IMR-90 (cell line): ENCODE results near the gene CECR2. TPM values are rescaled to one million over a fixed set of nuclear protein-coding genes. Genes with fewer than 3 reads are reported as not detected.

Experiments used
- ATAC-seq: fragments of 200-7000 bp; cut with Tn5 transposase; 2 replicates; pipeline ENCODE4 v1.9.1; 2020; ENCODE audit warnings: low read depth, mild to moderate bottlenecking, moderate library complexity
- BruUV-seq: library from RNA; stranded (reverse); fragments of 400-500 nt; replicated peaks from 2 replicates; lab custom pipeline; 2021; lab: Mats Ljungman, UMichigan
- CTCF ChIA-PET: fragments of 300-600 bp; formaldehyde crosslinking; extraction: SDS; loops from one replicate; lab custom pipeline; 2021; ENCODE audit warnings: antibody characterized with exemption; lab: Yijun Ruan, JAX
- POLR2A ChIA-PET: fragments of 300-600 bp; sonication (Branson Sonifier 250); formaldehyde crosslinking; loops from one replicate; lab custom pipeline; 2022; ENCODE audit warnings: antibody characterized with exemption; ENCODE audit not compliant: unreplicated experiment; lab: Charles Lee
- DNase-seq: peaks from one replicate; pipeline ENCODE4 v3.0.0; 2013
- H2AFZ ChIP-seq: replicated peaks from 2 replicates; pipeline ENCODE3; 2013; ENCODE audit warnings: low read length, mild to moderate bottlenecking; ENCODE audit not compliant: poor library complexity
- H2AK5ac ChIP-seq: 2 replicates; pipeline ENCODE4 v1.6.1; 2013; ENCODE audit warnings: low read depth, low read length, inconsistent platforms
- H2AK9ac ChIP-seq: replicated peaks from 2 replicates; pipeline ENCODE3; 2013; ENCODE audit warnings: mild to moderate bottlenecking, low read depth, low read length, moderate library complexity; ENCODE audit not compliant: poor library complexity
- H2BK120ac ChIP-seq: 2 replicates; pipeline ENCODE4 v1.6.1; 2013; ENCODE audit warnings: low read depth, low read length, inconsistent platforms
- H2BK15ac ChIP-seq: 3 replicates; pipeline ENCODE4 v1.6.1; 2013; ENCODE audit warnings: low read depth, low read length, inconsistent platforms
- H2BK20ac ChIP-seq: 2 replicates; pipeline ENCODE4 v1.6.1; 2013; ENCODE audit warnings: low read depth, mild to moderate bottlenecking, inconsistent platforms, low read length, moderate library complexity
- H2BK5ac ChIP-seq: 2 replicates; pipeline ENCODE4 v1.6.1; 2013; ENCODE audit warnings: mild to moderate bottlenecking, low read depth, low read length, inconsistent platforms; ENCODE audit not compliant: poor library complexity, severe bottlenecking
- H3K14ac ChIP-seq: replicated peaks from 2 replicates; pipeline ENCODE4 v1.6.1; 2013; ENCODE audit warnings: low read depth, low read length, inconsistent platforms
- H3K18ac ChIP-seq: 2 replicates; pipeline ENCODE4 v1.6.1; 2013; ENCODE audit warnings: low read depth, low read length, control low read depth
- H3K23ac ChIP-seq: 2 replicates; pipeline ENCODE4 v1.6.1; 2013; ENCODE audit warnings: low read depth, low read length, inconsistent platforms
- H3K27ac ChIP-seq: 2 replicates; pipeline ENCODE4 v1.5.1; 2013; ENCODE audit warnings: mild to moderate bottlenecking, control low read depth, low read length; ENCODE audit not compliant: insufficient read depth
- H3K27me3 ChIP-seq: 2 replicates; pipeline ENCODE4 v1.6.1; 2013; ENCODE audit warnings: low read length; ENCODE audit not compliant: control insufficient read depth, insufficient read depth
- H3K36me3 ChIP-seq: 2 replicates; pipeline ENCODE4 v1.6.1; 2013; ENCODE audit warnings: low read length, mixed read lengths; ENCODE audit not compliant: control insufficient read depth, insufficient read depth
- H3K4ac ChIP-seq: 2 replicates; pipeline ENCODE4 v1.6.1; 2013; ENCODE audit warnings: low read depth, low read length, inconsistent platforms
- H3K4me1 ChIP-seq: 2 replicates; pipeline ENCODE4 v1.6.1; 2013; ENCODE audit warnings: low read length, mixed read lengths; ENCODE audit not compliant: control insufficient read depth, insufficient read depth
- H3K4me2 ChIP-seq: 2 replicates; pipeline ENCODE4 v1.6.1; 2013; ENCODE audit warnings: low read depth, mild to moderate bottlenecking, control low read depth, low read length, moderate library complexity
- H3K4me3 ChIP-seq: 2 replicates; pipeline ENCODE4 v1.5.1; 2013; ENCODE audit warnings: low read depth, mild to moderate bottlenecking, control low read depth, low read length, moderate library complexity; ENCODE audit not compliant: insufficient read depth
- H3K56ac ChIP-seq: 2 replicates; pipeline ENCODE4 v1.6.1; 2013; ENCODE audit warnings: low read length, inconsistent platforms; ENCODE audit not compliant: insufficient read depth; ENCODE audit errors: extremely low read depth
- H3K79me1 ChIP-seq, 2 experiments: 2 replicates each; pipeline ENCODE4 v1.6.1; 2013; ENCODE audit warnings: low read length in 2 of 2, inconsistent platforms in 1 of 2, low read depth in 1 of 2
- H3K9ac ChIP-seq: 2 replicates; pipeline ENCODE4 v1.6.1; 2013; ENCODE audit warnings: low read depth, low read length, control low read depth
- H3K9me1 ChIP-seq: 2 replicates; pipeline ENCODE4 v1.6.1; 2013; ENCODE audit warnings: low read length, inconsistent platforms; ENCODE audit not compliant: insufficient read depth
- H3K9me3 ChIP-seq: 2 replicates; pipeline ENCODE4 v1.6.1; 2013; ENCODE audit warnings: low read length; ENCODE audit not compliant: control insufficient read depth, insufficient read depth
- H4K20me1 ChIP-seq: 2 replicates; pipeline ENCODE4 v1.6.1; 2013; ENCODE audit warnings: low read length, inconsistent platforms; ENCODE audit not compliant: insufficient read depth
- H4K5ac ChIP-seq: 2 replicates; pipeline ENCODE4 v1.6.1; 2013; ENCODE audit warnings: mild to moderate bottlenecking, low read depth, low read length, control low read depth
- H4K8ac ChIP-seq, 2 experiments: 2 replicates each; pipeline ENCODE4 v1.6.1; 2013; ENCODE audit warnings: low read depth in 2 of 2, low read length in 2 of 2, control low read depth in 1 of 2, inconsistent platforms in 1 of 2
- H4K91ac ChIP-seq: 2 replicates; pipeline ENCODE4 v1.6.1; 2013; ENCODE audit warnings: low read depth, low read length, inconsistent platforms; ENCODE audit not compliant: insufficient read depth
- CEBPB ChIP-seq: IDR thresholded peaks from 2 replicates; pipeline ENCODE4 v1.6.1; 2012; ENCODE audit warnings: low read depth, low read length, improper control_type of control experiment
- CHD1 ChIP-seq: IDR thresholded peaks from 2 replicates; pipeline ENCODE4 v1.6.1; 2012; ENCODE audit warnings: low read depth, low read length, improper control_type of control experiment
- FOS ChIP-seq: fragments of 150-350 bp; IDR thresholded peaks from 2 replicates; pipeline ENCODE4 v1.6.1; 2016; ENCODE audit warnings: low read depth, low read length
- MAFK ChIP-seq: IDR thresholded peaks from 2 replicates; pipeline ENCODE4 v1.6.1; 2012; ENCODE audit warnings: low read depth, low read length, improper control_type of control experiment
- MAZ ChIP-seq: IDR thresholded peaks from 2 replicates; pipeline ENCODE4 v1.6.1; 2012; ENCODE audit warnings: low read depth, mild to moderate bottlenecking, low read length, improper control_type of control experiment, moderate library complexity, borderline replicate concordance
- MXI1 ChIP-seq: IDR thresholded peaks from 2 replicates; pipeline ENCODE4 v1.6.1; 2012; ENCODE audit warnings: low read depth, mild to moderate bottlenecking, low read length, moderate library complexity, borderline replicate concordance
- NFE2L2 ChIP-seq: fragments of 150-350 bp; IDR thresholded peaks from 2 replicates; pipeline ENCODE4 v1.6.1; 2016; ENCODE audit warnings: low read depth, mild to moderate bottlenecking, low read length
- POLR2A ChIP-seq: IDR thresholded peaks from 2 replicates; pipeline ENCODE4 v1.6.1; 2012; ENCODE audit warnings: mild to moderate bottlenecking, low read depth, low read length
- RCOR1 ChIP-seq: IDR thresholded peaks from 2 replicates; pipeline ENCODE4 v1.6.1; 2012; ENCODE audit warnings: mild to moderate bottlenecking, low read length, improper control_type of control experiment; ENCODE audit not compliant: insufficient replicate concordance
- RFX5 ChIP-seq: IDR thresholded peaks from 2 replicates; pipeline ENCODE4 v1.8.0; 2012; ENCODE audit warnings: low read depth, mild to moderate bottlenecking, low read length, moderate library complexity
- SMC3 ChIP-seq: fragments of 150-350 bp; IDR thresholded peaks from 2 replicates; pipeline ENCODE4 v1.6.1; 2016; ENCODE audit warnings: low read depth, mild to moderate bottlenecking, antibody characterized with exemption, low read length, moderate library complexity
- WGBS, 2 experiments: methylation state at CpG; one replicate each; pipeline versions ENCODE4 v1.1.5 to v1.1.7; 2013; ENCODE audit warnings: missing lambda C conversion rate in 2 of 2; ENCODE audit not compliant: insufficient read length in 1 of 2; ENCODE audit errors: extremely low coverage in 2 of 2; 5-methylcytosine and 5-hydroxymethylcytosine counted together
- dilution Hi-C: fragments of 300-500 bp; cut with HindIII; formaldehyde crosslinking; loops from one replicate; pipeline ENCODE4 v1.14.3; 2018; ENCODE audit warnings: low sequenced_read_pairs; ENCODE audit not compliant: unreplicated experiment
- in situ Hi-C: fragments of 300-500 bp; cut with MboI; formaldehyde crosslinking; loops from 3 replicates; pipeline ENCODE4 v1.14.3; 2019; ENCODE audit warnings: low sequenced_read_pairs, inconsistent platforms, mixed read lengths
- intact Hi-C: fragments of 100-400 bp; cut with micrococcal nuclease; formaldehyde crosslinking; loops from 2 replicates; pipeline ENCODE4 v1.10.0; 2022
- polyA plus RNA-seq, 3 experiments: library from polyadenylated mRNA; depleted of rRNA; stranded (reverse); fragments of >200 nt; gene quantifications; 2 replicates each; pipeline ENCODE4 v1.2.3, GENCODE V29; 2012; ENCODE audit warnings: low replicate concordance in 1 of 3
- total RNA-seq: library from RNA; depleted of rRNA; stranded (reverse); fragments of >200 nt; gene quantifications from 2 replicates; pipeline ENCODE4 v1.2.3, GENCODE V29; 2012
- TF ChIP-seq, protein P1 (sequence below): conservative IDR thresholded peaks from 2 replicates; pipeline ENCODE4 v1.5.1; 2012; ENCODE audit warnings: mild to moderate bottlenecking, low read depth, low read length, improper control_type of control experiment
- TF ChIP-seq, protein P2 (sequence below): fragments of 150-350 bp; IDR thresholded peaks from 2 replicates; pipeline ENCODE4 v1.6.1; 2016; ENCODE audit warnings: low read depth, mild to moderate bottlenecking, low read length, moderate library complexity, borderline replicate concordance
- TF ChIP-seq, protein P3 (sequence below): fragments of 150-350 bp; IDR thresholded peaks from 2 replicates; pipeline ENCODE4 v1.6.1; 2017; ENCODE audit warnings: mild to moderate bottlenecking, antibody characterized with exemption, low read length, low read depth

The CECR2 gene
- total and polyA plus RNA-seq, 2 of the 4 experiments (the other 2 are of a cell fraction): under 0.01 TPM; not detected in 1

DNA sequence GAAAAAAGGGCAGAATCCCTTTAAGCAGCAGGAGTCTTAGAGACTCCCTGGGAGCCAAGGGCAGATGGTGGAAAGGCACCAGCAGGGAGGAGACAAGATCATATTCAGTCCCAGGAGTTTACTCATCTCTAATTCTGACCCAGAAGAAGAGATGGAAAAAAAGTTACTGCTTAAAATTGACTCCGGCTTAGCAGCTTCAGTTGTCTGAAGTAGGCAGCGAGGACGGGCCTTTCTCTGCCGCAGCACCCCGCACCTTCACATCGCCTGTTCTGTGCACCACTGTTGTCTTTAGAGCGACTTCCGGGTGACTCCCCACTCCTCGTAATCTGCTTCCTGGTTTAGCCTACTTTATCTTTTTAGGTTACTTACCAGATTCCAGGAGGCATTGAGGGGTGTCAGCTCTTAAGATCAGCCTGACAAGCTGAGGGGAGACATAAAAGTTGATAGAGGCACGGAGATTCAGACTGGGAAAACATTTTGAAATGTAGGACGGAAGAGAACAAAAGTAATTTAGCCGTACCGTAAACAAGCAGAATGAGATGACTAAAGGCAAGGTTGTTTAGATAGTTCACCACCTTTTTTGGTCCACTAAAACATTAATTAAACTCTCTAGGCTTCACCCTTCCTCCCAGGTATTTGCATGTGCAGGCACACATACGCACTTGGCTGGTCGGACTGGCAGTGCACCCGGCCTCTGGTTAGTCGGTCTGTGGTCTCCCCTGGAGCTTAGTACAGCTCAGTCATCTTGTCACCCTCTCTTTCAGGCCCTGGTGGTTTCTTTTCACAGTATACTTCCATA is 74.3 kb downstream of the CECR2 start (continued):
- TF ChIP-seq SMC3: no peak

GRCh38 chr22:17444204-17444504 is 74.9 kb downstream of the CECR2 start:
- H2AK9ac ChIP-seq: no peak overlapping the region
- H3K9ac ChIP-seq: no peak overlapping the region
- H3K14ac ChIP-seq: no peak overlapping the region
- H3K9me1 ChIP-seq: no peaks in the 10 kb centered on the region
- no peaks in the 10 kb centered on the region for H3K4me1 ChIP-seq
- no peak overlapping the region for H2BK15ac ChIP-seq
- H2BK20ac ChIP-seq: no peak overlapping the region
- no peak overlapping the region for H3K23ac ChIP-seq
- no peak overlapping the region for H3K18ac ChIP-seq
- POLR2A ChIA-PET: no interaction called here
- in situ Hi-C loops (no loop called here), intact Hi-C loops (no loop called here), dilution Hi-C loops (no loop called here)
- no peaks in the 10 kb centered on the region for H4K20me1 ChIP-seq
- H4K91ac ChIP-seq: no peak overlapping the region
- no peak overlapping the region for H2BK5ac ChIP-seq
- 50% methylated on average over 2 of the region's 6 CpGs; no CpG with 5 or more reads in 1 of the 2 experiments for WGBS, 2 experiments
- H3K9me3 ChIP-seq: no peaks in the 10 kb centered on the region
- no peak overlapping the region for H3K27ac ChIP-seq
- H3K4me3 ChIP-seq: no peak overlapping the region
- ATAC-seq (no peak), DNase-seq (no peak)
- H2BK120ac ChIP-seq: no peak overlapping the region
- H2AFZ ChIP-seq: no peak overlapping the region
- BruUV-seq: no TSS peak
- no peak overlapping the region for H3K4ac ChIP-seq
- H3K4me2 ChIP-seq: no peak overlapping the region
- no peaks in the 10 kb centered on the region for H3K79me1 ChIP-seq
- H4K5ac ChIP-seq: no peak overlapping the region
- no peaks in the 10 kb centered on the region for H3K36me3 ChIP-seq
- no peak overlapping the region for H2AK5ac ChIP-seq
- no peak overlapping the region for H4K8ac ChIP-seq
- H3K56ac ChIP-seq: no peak overlapping the region
- no peaks in the 10 kb centered on the region for H3K27me3 ChIP-seq
- CTCF ChIA-PET: no interaction called here
- no peak for TF ChIP-seq MAZ
- TF ChIP-seq FOS: no peak
- TF ChIP-seq, protein P1, sequence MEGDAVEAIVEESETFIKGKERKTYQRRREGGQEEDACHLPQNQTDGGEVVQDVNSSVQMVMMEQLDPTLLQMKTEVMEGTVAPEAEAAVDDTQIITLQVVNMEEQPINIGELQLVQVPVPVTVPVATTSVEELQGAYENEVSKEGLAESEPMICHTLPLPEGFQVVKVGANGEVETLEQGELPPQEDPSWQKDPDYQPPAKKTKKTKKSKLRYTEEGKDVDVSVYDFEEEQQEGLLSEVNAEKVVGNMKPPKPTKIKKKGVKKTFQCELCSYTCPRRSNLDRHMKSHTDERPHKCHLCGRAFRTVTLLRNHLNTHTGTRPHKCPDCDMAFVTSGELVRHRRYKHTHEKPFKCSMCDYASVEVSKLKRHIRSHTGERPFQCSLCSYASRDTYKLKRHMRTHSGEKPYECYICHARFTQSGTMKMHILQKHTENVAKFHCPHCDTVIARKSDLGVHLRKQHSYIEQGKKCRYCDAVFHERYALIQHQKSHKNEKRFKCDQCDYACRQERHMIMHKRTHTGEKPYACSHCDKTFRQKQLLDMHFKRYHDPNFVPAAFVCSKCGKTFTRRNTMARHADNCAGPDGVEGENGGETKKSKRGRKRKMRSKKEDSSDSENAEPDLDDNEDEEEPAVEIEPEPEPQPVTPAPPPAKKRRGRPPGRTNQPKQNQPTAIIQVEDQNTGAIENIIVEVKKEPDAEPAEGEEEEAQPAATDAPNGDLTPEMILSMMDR: no peak
- no peak for TF ChIP-seq RCOR1
- no peak for TF ChIP-seq POLR2A
- no peak for TF ChIP-seq CEBPB
- TF ChIP-seq, protein P2, sequence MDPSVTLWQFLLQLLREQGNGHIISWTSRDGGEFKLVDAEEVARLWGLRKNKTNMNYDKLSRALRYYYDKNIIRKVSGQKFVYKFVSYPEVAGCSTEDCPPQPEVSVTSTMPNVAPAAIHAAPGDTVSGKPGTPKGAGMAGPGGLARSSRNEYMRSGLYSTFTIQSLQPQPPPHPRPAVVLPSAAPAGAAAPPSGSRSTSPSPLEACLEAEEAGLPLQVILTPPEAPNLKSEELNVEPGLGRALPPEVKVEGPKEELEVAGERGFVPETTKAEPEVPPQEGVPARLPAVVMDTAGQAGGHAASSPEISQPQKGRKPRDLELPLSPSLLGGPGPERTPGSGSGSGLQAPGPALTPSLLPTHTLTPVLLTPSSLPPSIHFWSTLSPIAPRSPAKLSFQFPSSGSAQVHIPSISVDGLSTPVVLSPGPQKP: no peak
- TF ChIP-seq SMC3: no peak
- no peak for TF ChIP-seq NFE2L2
- no peak for TF ChIP-seq MXI1
- no peak for TF ChIP-seq RFX5
- no peak for TF ChIP-seq CHD1
- TF ChIP-seq MAFK: no peak
- TF ChIP-seq, protein P3, sequence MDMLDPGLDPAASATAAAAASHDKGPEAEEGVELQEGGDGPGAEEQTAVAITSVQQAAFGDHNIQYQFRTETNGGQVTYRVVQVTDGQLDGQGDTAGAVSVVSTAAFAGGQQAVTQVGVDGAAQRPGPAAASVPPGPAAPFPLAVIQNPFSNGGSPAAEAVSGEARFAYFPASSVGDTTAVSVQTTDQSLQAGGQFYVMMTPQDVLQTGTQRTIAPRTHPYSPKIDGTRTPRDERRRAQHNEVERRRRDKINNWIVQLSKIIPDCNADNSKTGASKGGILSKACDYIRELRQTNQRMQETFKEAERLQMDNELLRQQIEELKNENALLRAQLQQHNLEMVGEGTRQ: no peak
